Neural progenitor cell (in vitro differentiated cells): Measurements from ENCODE around the gene CXCL9. TPM values are rescaled to one million over a fixed set of nuclear protein-coding genes. Genes with fewer than 3 reads are reported as not detected.
"Not testable (repeated sequence)": the region's sequence is repeated elsewhere in the genome, so short reads cannot be mapped to it uniquely, and the experiment has no call there.

Experiments used
- DNase-seq: peaks from one replicate; pipeline ENCODE4 v3.0.0-alpha.2; 2016; ENCODE audit warnings: low spot score
- H2AFZ ChIP-seq: fragments of 200-600 bp; sonication (generic); replicated peaks from 2 replicates; pipeline ENCODE4 v1.6.1; 2016; ENCODE audit warnings: antibody characterized with exemption
- H3F3A ChIP-seq: fragments of 200-600 bp; sonication (generic); 2 replicates; pipeline ENCODE4 v1.6.1; 2016; ENCODE audit warnings: antibody characterized with exemption, low read depth
- H3K27ac ChIP-seq: fragments of 200-600 bp; sonication (generic); 2 replicates; pipeline ENCODE4 v1.5.1; 2016; ENCODE audit warnings: mild to moderate bottlenecking
- H3K27me3 ChIP-seq: fragments of 200-600 bp; sonication (generic); 2 replicates; pipeline ENCODE4 v1.6.1; 2016; ENCODE audit warnings: mild to moderate bottlenecking, moderate library complexity
- H3K36me3 ChIP-seq: fragments of 200-600 bp; sonication (generic); 2 replicates; pipeline ENCODE4 v1.5.1; 2016
- H3K4me1 ChIP-seq: fragments of 200-600 bp; sonication (generic); 2 replicates; pipeline ENCODE4 v1.6.1; 2016; ENCODE audit warnings: mixed run types
- H3K4me2 ChIP-seq: fragments of 200-600 bp; sonication (generic); 2 replicates; pipeline ENCODE4 v1.6.1; 2016
- H3K4me3 ChIP-seq: fragments of 200-600 bp; sonication (generic); 2 replicates; pipeline ENCODE4 v1.5.1; 2016
- H3K79me2 ChIP-seq: fragments of 200-600 bp; sonication (generic); 2 replicates; pipeline ENCODE4 v1.6.1; 2016; ENCODE audit warnings: low read depth
- H3K9ac ChIP-seq: fragments of 200-600 bp; sonication (generic); 2 replicates; pipeline ENCODE4 v1.6.1; 2016
- H3K9me3 ChIP-seq: fragments of 200-600 bp; sonication (generic); 2 replicates; pipeline ENCODE4 v1.5.1; 2016; ENCODE audit warnings: low read depth
- H4K20me1 ChIP-seq: fragments of 200-600 bp; sonication (generic); 2 replicates; pipeline ENCODE4 v1.6.1; 2016; ENCODE audit warnings: low read depth
- H3K27ac Mint-ChIP-seq: 3 replicates; pipeline ENCODE4 v1.8.0; 2021; ENCODE audit warnings: mixed read lengths
- H3K27me3 Mint-ChIP-seq: 2 replicates; pipeline ENCODE4 v1.8.0; 2022; ENCODE audit warnings: low read depth, mild to moderate bottlenecking, inconsistent platforms, moderate library complexity, mixed read lengths; ENCODE audit not compliant: insufficient read depth
- H3K36me3 Mint-ChIP-seq: 3 replicates; pipeline ENCODE4 v1.8.0; 2021; ENCODE audit warnings: mixed read lengths
- H3K4me1 Mint-ChIP-seq: 3 replicates; pipeline ENCODE4 v1.8.0; 2021; ENCODE audit warnings: mixed read lengths
- H3K4me3 Mint-ChIP-seq: 3 replicates; pipeline ENCODE4 v1.8.0; 2021; ENCODE audit warnings: mild to moderate bottlenecking, moderate library complexity, mixed read lengths
- H3K9me3 Mint-ChIP-seq: 3 replicates; pipeline ENCODE4 v1.8.0; 2020; ENCODE audit warnings: mixed read lengths
- EZH2 ChIP-seq: fragments of 200-600 bp; sonication (generic); IDR thresholded peaks from 2 replicates; pipeline ENCODE4 v1.6.1; 2017; ENCODE audit warnings: antibody characterized with exemption, mild to moderate bottlenecking, moderate library complexity
- EZH2phosphoT487 ChIP-seq: fragments of 200-600 bp; sonication (generic); IDR thresholded peaks from 2 replicates; pipeline ENCODE4 v1.6.1; 2017; ENCODE audit warnings: antibody characterized with exemption
- total RNA-seq: library from RNA; depleted of rRNA; stranded (reverse); fragments of >200 nt; gene quantifications from 2 replicates; pipeline ENCODE4 v1.2.3, GENCODE V29; 2015; ENCODE audit warnings: low replicate concordance
- TF ChIP-seq, protein P1 (sequence below): fragments of 200-600 bp; sonication (generic); IDR thresholded peaks from 2 replicates; pipeline ENCODE4 v1.5.1; 2017; ENCODE audit warnings: antibody characterized with exemption, mild to moderate bottlenecking

CXCL9 gene
- total RNA-seq, 1 donor from 2014 or later: not detected

DNA sequence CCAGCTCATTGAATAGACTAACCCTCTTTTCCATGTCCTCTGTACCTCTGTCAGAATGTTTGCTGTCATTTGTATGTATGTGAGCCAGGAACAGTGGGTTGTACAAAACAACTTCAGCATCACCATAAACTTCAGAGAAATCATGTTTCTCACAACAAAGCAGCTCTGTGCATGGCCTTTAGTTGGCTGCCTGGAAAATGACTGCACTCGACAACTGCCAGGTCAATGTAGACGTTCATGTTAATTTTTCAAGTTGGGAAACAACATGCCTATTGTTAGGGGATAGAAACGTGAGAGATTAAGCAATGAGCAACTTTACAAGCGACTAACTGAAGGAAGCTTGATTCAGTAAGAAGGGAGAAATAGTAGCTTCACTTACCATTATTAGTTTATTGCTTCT, 46.4 kb upstream of the CXCL9 start:
- no peak overlapping the region for H3K4me3 ChIP-seq
- no peaks in the 10 kb centered on the region for H3K79me2 ChIP-seq
- no peaks in the 10 kb centered on the region for H3K27me3 ChIP-seq
- peaks cover 10% of the 10 kb centered on the region for H3F3A ChIP-seq
- no peak overlapping the region for H3K4me3 Mint-ChIP-seq
- peaks cover 26% of the 10 kb centered on the region for H3K4me1 ChIP-seq
- H3K9me3 Mint-ChIP-seq: no peaks in the 10 kb centered on the region
- H3K9me3 ChIP-seq: no peaks in the 10 kb centered on the region
- H3K36me3 Mint-ChIP-seq: no peaks in the 10 kb centered on the region
- H3K9ac ChIP-seq: no peak overlapping the region
- no peaks in the 10 kb centered on the region for H3K36me3 ChIP-seq
- H3K4me1 Mint-ChIP-seq: peaks cover 14% of the 10 kb centered on the region
- DNase-seq: no peak
- H3K27me3 Mint-ChIP-seq: peaks cover 4% of the 10 kb centered on the region
- peak overlapping the region; percentile 83 for H2AFZ ChIP-seq
- H4K20me1 ChIP-seq: no peaks in the 10 kb centered on the region
- no peak overlapping the region for H3K27ac ChIP-seq
- H3K4me2 ChIP-seq: no peak overlapping the region
- no peak overlapping the region for H3K27ac Mint-ChIP-seq
- TF ChIP-seq EZH2phosphoT487 (no peak), EZH2 (no peak)
- TF ChIP-seq, protein P1, sequence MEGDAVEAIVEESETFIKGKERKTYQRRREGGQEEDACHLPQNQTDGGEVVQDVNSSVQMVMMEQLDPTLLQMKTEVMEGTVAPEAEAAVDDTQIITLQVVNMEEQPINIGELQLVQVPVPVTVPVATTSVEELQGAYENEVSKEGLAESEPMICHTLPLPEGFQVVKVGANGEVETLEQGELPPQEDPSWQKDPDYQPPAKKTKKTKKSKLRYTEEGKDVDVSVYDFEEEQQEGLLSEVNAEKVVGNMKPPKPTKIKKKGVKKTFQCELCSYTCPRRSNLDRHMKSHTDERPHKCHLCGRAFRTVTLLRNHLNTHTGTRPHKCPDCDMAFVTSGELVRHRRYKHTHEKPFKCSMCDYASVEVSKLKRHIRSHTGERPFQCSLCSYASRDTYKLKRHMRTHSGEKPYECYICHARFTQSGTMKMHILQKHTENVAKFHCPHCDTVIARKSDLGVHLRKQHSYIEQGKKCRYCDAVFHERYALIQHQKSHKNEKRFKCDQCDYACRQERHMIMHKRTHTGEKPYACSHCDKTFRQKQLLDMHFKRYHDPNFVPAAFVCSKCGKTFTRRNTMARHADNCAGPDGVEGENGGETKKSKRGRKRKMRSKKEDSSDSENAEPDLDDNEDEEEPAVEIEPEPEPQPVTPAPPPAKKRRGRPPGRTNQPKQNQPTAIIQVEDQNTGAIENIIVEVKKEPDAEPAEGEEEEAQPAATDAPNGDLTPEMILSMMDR: no peak

DNA sequence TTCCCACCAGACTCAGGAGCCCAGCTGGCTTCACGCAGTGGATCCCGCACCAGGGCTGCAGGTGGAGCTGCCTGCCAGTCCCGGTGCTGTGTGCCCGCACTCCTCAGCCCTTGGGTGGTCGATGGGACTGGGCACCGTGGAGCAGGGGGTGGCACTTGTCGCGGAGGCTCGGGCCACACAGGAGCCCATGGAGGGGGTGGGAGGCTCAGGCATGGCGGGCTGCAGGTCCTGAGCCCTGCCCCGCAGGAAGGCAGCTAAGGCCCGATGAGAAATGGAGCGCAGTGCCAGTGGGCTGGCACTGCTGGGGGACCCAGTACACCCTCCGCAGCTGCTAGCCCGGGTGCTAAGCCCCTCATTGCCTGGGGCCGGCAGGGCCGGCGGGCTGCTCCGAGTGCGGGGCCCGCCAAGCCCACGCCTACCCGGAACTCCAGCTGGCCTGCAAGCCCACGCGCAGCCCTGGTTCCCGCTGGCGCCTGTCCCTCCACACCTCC, 43.3 kb upstream of the CXCL9 start:
- not testable (repeated sequence) for H3K27ac ChIP-seq, H3K36me3 ChIP-seq, H3K27ac Mint-ChIP-seq, H3K9me3 ChIP-seq, H2AFZ ChIP-seq, H3K4me3 Mint-ChIP-seq, H3K9me3 Mint-ChIP-seq, H3K27me3 Mint-ChIP-seq, H3K9ac ChIP-seq, H3K4me2 ChIP-seq, H3K36me3 Mint-ChIP-seq, H3K27me3 ChIP-seq, H3K4me3 ChIP-seq, DNase-seq, H3K79me2 ChIP-seq, H3F3A ChIP-seq, H4K20me1 ChIP-seq
- H3K4me1 Mint-ChIP-seq: peaks cover 18% of the 10 kb centered on the region
- peaks cover 11% of the 10 kb centered on the region for H3K4me1 ChIP-seq

DNA sequence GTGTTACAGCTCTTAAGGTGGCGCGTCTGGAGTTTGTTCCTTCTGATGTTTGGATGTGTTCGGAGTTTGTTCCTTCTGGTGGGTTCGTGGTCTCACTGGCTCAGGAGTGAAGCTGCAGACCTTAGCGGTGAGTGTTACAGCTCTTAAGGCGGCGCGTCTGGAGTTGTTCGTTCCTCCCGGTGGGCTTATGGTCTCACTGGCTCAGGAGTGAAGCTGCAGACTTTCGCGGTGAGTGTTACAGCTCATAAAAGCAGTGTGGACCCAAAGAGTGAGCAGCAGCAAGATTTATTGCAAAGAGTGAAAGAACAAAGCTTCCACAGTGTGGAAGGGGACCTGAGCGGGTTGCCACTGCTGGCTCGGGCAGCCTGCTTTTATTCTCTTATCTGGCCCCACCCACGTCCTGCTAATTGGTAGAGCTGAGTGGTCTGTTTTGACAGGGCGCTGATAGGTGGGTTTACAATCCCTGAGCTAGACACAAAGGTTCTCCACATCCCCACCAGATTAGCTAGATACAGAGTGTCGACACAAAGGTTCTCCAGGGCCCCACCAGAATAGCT, 42.6 kb upstream of the CXCL9 start:
- not testable (repeated sequence) for H3K27me3 ChIP-seq, H2AFZ ChIP-seq, H3K4me3 ChIP-seq, H3K9ac ChIP-seq, H3K79me2 ChIP-seq, H3F3A ChIP-seq, H3K27ac Mint-ChIP-seq, H3K27me3 Mint-ChIP-seq, H3K36me3 Mint-ChIP-seq, H3K9me3 ChIP-seq, H3K9me3 Mint-ChIP-seq, H3K36me3 ChIP-seq, H4K20me1 ChIP-seq, DNase-seq, H3K27ac ChIP-seq, H3K4me3 Mint-ChIP-seq, H3K4me1 ChIP-seq, H3K4me2 ChIP-seq
- peaks cover 13% of the 10 kb centered on the region for H3K4me1 Mint-ChIP-seq

DNA sequence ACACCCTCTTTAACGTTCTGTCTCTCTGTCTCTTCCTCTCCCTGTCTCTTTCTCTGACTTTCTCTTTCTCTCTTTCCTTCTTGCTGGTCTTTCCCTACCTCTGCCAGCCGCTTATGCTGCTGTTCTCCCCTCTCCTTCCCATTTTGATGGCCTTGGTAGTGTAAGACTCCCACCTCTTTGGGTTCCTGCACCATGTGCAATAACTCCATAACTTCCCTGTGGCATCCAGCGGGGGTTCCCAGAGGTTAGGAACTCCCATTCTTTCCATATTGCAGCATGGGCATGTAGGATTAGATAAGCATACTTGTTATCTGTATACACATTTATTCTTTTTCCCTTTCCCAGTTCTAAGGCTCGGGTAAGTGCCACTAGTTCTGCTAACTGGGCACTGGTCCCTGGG, 37.4 kb upstream of the CXCL9 start:
- peaks cover 11% of the 10 kb centered on the region for H3K4me1 Mint-ChIP-seq
- not testable (repeated sequence) for H2AFZ ChIP-seq, H3K79me2 ChIP-seq, H3K9ac ChIP-seq, H3K4me1 ChIP-seq, H3K9me3 Mint-ChIP-seq, H3K9me3 ChIP-seq, H3K27me3 Mint-ChIP-seq, H3K27ac ChIP-seq, H3K4me2 ChIP-seq, H3K27me3 ChIP-seq, H3F3A ChIP-seq, H3K4me3 ChIP-seq, DNase-seq, H3K4me3 Mint-ChIP-seq, H4K20me1 ChIP-seq, H3K36me3 ChIP-seq, H3K27ac Mint-ChIP-seq, H3K36me3 Mint-ChIP-seq

DNA sequence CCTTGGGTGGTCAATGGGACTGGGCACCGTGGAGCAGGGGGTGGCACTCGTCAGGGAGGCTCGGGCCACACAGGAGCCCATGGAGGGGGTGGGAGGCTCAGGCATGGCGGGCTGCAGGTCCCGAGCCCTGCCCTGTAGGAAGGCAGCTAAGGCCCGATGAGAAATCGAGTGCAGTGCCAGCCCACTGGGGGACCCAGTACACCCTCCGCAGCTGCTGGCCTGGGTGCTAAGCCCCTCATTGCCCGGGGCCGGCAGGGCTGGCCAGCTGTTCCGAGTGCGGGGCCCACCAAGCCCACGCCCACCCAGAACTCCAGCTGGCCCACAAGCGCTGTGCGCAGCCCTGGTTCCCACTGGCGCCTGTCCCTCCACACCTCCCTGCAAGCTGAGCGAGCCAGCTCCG, 36.0 kb upstream of the CXCL9 start:
- not testable (repeated sequence) for H3K4me2 ChIP-seq, H3K4me3 ChIP-seq, H3K27ac Mint-ChIP-seq, H4K20me1 ChIP-seq, DNase-seq, H3K36me3 Mint-ChIP-seq, H3K79me2 ChIP-seq, H3K9me3 ChIP-seq, H3F3A ChIP-seq, H3K27me3 Mint-ChIP-seq, H3K36me3 ChIP-seq, H3K4me1 ChIP-seq, H3K9ac ChIP-seq, H2AFZ ChIP-seq, H3K4me1 Mint-ChIP-seq, H3K4me3 Mint-ChIP-seq, H3K27ac ChIP-seq, H3K9me3 Mint-ChIP-seq, H3K27me3 ChIP-seq

DNA sequence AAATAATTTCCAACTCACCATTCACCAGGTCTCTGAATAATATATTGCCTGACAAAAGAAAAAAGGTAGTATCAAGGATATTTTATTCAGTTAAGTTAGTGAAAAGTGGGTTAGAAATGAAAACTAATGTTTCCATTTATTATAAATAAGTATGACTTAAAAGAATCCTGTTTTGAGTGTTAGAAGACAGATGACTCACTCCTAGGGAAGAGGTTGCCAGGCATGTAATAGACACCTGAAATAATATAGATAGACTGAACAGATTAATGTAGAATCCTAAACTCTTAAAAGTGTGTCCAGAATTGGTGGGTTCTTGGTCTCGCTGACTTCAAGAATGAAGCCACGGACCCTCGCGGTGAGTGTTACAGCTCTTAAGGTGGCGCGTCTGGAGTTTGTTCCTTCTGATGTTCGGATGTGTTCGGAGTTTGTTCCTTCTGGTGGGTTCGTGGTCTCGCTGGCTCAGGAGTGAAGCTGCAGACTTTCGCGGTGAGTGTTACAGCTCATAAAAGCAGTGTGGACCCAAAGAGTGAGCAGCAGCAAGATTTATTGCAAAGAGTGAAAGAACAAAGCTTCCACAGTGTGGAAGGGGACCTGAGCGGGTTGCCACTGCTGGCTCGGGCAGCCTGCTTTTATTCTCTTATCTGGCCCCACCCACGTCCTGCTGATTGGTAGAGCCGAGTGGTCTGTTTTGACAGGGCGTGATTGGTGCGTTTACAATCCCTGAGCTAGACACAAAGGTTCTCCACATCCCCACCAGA, 35.1 kb upstream of the CXCL9 start:
- H4K20me1 ChIP-seq, H3K4me2 ChIP-seq, H3K27me3 Mint-ChIP-seq, H3K36me3 ChIP-seq, H3K27me3 ChIP-seq, H3K9me3 ChIP-seq, H3K4me3 Mint-ChIP-seq, H3K79me2 ChIP-seq, DNase-seq, H3K9me3 Mint-ChIP-seq, H3K4me1 ChIP-seq, H3K27ac Mint-ChIP-seq, H3K4me1 Mint-ChIP-seq, H3K4me3 ChIP-seq, H3K27ac ChIP-seq, H2AFZ ChIP-seq, H3F3A ChIP-seq, H3K9ac ChIP-seq, H3K36me3 Mint-ChIP-seq: not testable (repeated sequence)
